ENCODE data around the gene RBFOX1. TPM values are rescaled to one million over a fixed set of nuclear protein-coding genes. Genes with fewer than 3 reads are reported as not detected.

The RBFOX1 gene
- total and polyA plus RNA-seq, 10 of the 15 experiments (the other 5 are each of a cell fraction or from before 2014, with no cell fraction given) = 0.87 TPM; not detected in 9

GRCh38 chr16:7321661-7322060 lies 11.0 kb upstream of the RBFOX1 start:
- no peaks in the 10 kb centered on the region for H4K20me1 ChIP-seq (ENCODE audit: control insufficient read depth, insufficient read depth)
- ChIA-PET CTCF (no interaction called here), POLR2A (no interaction called here), RAD21 (ENCODE audit: unreplicated experiment) (no interaction called here), SMC1A (ENCODE audit: uncharacterized antibody, unreplicated experiment) (no interaction called here)
- ATAC-seq (no peak), DNase-seq (ENCODE audit: low read depth, low spot score) (no peak), FAIRE-seq (no peak)
- intact Hi-C loops (cut with micrococcal nuclease; ENCODE audit: unreplicated experiment) = no loop called here
- no peak for TF ChIP-seq E2F4 (IDR thresholded peaks at IDR 0.05; ENCODE audit: low read depth, low read length)
- TF ChIP-seq NBN (IDR thresholded peaks at IDR 0.05) = no peak
- TF ChIP-seq ATF2 (IDR thresholded peaks at IDR 0.05; ENCODE audit: low read length) = no peak
- no peak for TF ChIP-seq TCF3 (IDR thresholded peaks at IDR 0.05; ENCODE audit: borderline replicate concordance, insufficient read depth, low read depth, low read length)
- TF ChIP-seq YBX1 (IDR thresholded peaks at IDR 0.05) = no peak
- no peak for TF ChIP-seq POLR2AphosphoS5 (IDR thresholded peaks at IDR 0.05; ENCODE audit: low read length)
- no peak for TF ChIP-seq POU2F2 (IDR thresholded peaks at IDR 0.05; ENCODE audit: borderline replicate concordance, low read depth, low read length)
- TF ChIP-seq DPF2 (IDR thresholded peaks at IDR 0.05) = no peak
- TF ChIP-seq EGR1 (IDR thresholded peaks at IDR 0.05; ENCODE audit: borderline replicate concordance in 1 of 2, low read depth in 2 of 2, low read length in 2 of 2) = no peak
- no peak for TF ChIP-seq E2F8 (IDR thresholded peaks at IDR 0.05; ENCODE audit: low read depth, partially characterized antibody)
- TF ChIP-seq JUND (IDR thresholded peaks at IDR 0.05; ENCODE audit: low read depth, low read length) = no peak
- TF ChIP-seq EZH2 (IDR thresholded peaks at IDR 0.05; ENCODE audit: borderline replicate concordance, control insufficient read depth, low read depth, low read length) = no peak
- TF ChIP-seq ASH2L (IDR thresholded peaks at IDR 0.05; ENCODE audit: borderline replicate concordance, low read depth) = no peak
- no peak for TF ChIP-seq PAX8 (IDR thresholded peaks at IDR 0.05)
- TF ChIP-seq ZNF207 (IDR thresholded peaks at IDR 0.05; ENCODE audit: borderline replicate concordance) = no peak
- H3K9ac ChIP-seq (ENCODE audit: control insufficient read depth, insufficient read depth, low read length) = no peak overlapping the region
- no TSS peak for BruUV-seq (replicated peaks)
- H3K4me2 ChIP-seq (ENCODE audit: control insufficient read depth, insufficient read depth) = no peak overlapping the region
- no peaks in the 10 kb centered on the region for H3K36me3 ChIP-seq (ENCODE audit: control insufficient read depth in 2 of 2, insufficient read depth in 2 of 2, low read length in 1 of 2)
- no peaks in the 10 kb centered on the region for H3K79me2 ChIP-seq (ENCODE audit: control insufficient read depth, insufficient read depth, low read length)
- H3K27me3 ChIP-seq (replicated peaks in 1 of 2; ENCODE audit: control insufficient read depth in 2 of 2, insufficient read depth in 2 of 2, low read length in 1 of 2) = no peaks in the 10 kb centered on the region
- no peak overlapping the region for H3K27ac ChIP-seq (ENCODE audit: control insufficient read depth, insufficient read depth)
- no peaks in the 10 kb centered on the region; the same call in 2 of the 3 replicates for H3K9me3 ChIP-seq (replicated peaks; ENCODE audit: control insufficient read depth, insufficient read depth, low read length)
- 44% methylated on average over 1 of the region's 1 CpG for WGBS (ENCODE audit: insufficient coverage, insufficient replicate concordance, low lambda C conversion rate, missing lambda C conversion rate)
- no peak overlapping the region for H3K4me3 ChIP-seq
- H3K4me1 ChIP-seq (ENCODE audit: control insufficient read depth, insufficient read depth, low read length) = no peaks in the 10 kb centered on the region
- H2AFZ ChIP-seq (ENCODE audit: control insufficient read depth, low read depth, low read length) = no peak overlapping the region
- in situ Hi-C loops (cut with MboI) = no loop called here

All from GM12878 (cell line).